Measurements from ENCODE around the gene PRLR.

GRCh38 chr5:35161652-35162273 is 68.5 kb downstream of the PRLR start:
- TF ChIP-seq YY1 (IDR thresholded peaks at IDR 0.05; ENCODE audit: insufficient read depth, insufficient read length) (no peak), ZNF274 (IDR thresholded peaks at IDR 0.05; ENCODE audit: low read depth, low read length) (no peak)
